IPS-20b (cell line): ENCODE data around the gene ABCC10.
"Not testable (repeated sequence)": the region's sequence is repeated elsewhere in the genome, so short reads cannot be mapped to it uniquely, and the experiment has no call there.

Source experiments
- H3K27ac ChIP-seq: one replicate; pipeline ENCODE4 v1.5.1; 2013; ENCODE audit warnings: low read length
- H3K27me3 ChIP-seq: 2 replicates; pipeline ENCODE4 v1.6.1; 2013; ENCODE audit warnings: mild to moderate bottlenecking, low read length, inconsistent platforms; ENCODE audit not compliant: insufficient read depth
- H3K36me3 ChIP-seq: 2 replicates; pipeline ENCODE4 v1.6.1; 2013; ENCODE audit warnings: low read depth, mild to moderate bottlenecking, inconsistent platforms, low read length, moderate library complexity; ENCODE audit not compliant: insufficient read depth
- H3K4me1 ChIP-seq: 2 replicates; pipeline ENCODE4 v1.6.1; 2013; ENCODE audit warnings: mild to moderate bottlenecking, control low read depth, inconsistent platforms, low read length, moderate library complexity; ENCODE audit not compliant: insufficient read depth
- H3K4me3 ChIP-seq: 2 replicates; pipeline ENCODE4 v1.5.1; 2013; ENCODE audit warnings: mild to moderate bottlenecking, low read length, inconsistent platforms
- H3K9ac ChIP-seq: 2 replicates; pipeline ENCODE4 v1.6.1; 2013; ENCODE audit warnings: low read depth, mild to moderate bottlenecking, inconsistent platforms, low read length, moderate library complexity
- H3K9me3 ChIP-seq: 2 replicates; pipeline ENCODE4 v1.6.1; 2013; ENCODE audit warnings: mild to moderate bottlenecking, low read depth, low read length, inconsistent platforms; ENCODE audit not compliant: insufficient read depth

ABCC10 gene

DNA sequence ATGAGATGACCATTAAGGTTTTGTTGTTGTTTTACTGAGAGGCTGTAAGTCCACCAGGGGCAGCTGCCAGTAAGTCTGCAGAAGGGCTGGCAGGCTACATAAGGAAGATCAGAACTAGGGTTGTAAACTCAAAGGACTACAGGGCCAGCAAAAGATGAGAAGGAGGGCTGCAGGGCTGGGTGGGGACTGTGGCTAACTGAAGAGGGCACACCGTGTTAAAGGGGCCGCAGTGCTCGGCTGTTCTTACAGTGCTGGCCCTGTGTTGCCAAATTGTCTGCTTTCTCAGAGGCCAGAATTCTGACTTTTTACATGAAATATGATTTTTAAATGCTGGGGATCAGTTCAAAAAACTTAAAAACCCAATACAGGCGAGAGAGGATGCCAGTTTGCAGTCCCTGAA lies 32.4 kb upstream of the ABCC10 start:
- H3K27ac ChIP-seq = no peak overlapping the region
- no peak overlapping the region for H3K9ac ChIP-seq
- no peaks in the 10 kb centered on the region for H3K36me3 ChIP-seq

DNA sequence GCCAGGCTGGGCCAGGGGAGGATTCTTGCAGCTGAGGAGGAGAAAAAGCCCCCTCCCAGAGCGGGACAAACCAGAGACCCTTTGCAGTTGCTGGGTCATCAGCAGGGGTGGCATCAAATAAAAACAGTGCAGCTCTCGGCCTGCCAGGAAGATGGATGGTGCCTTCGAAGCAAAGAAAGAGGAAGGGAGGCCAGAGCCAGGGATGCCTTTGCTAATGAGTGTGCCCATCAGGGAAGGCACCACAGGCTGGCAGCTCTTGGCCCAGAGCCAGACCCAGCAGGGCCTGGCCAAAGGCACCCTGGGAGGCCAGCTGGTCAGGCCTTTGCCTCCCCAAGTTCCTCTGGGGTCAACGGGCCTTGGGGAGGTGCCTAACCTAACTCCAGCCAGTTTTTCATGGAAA lies 31.6 kb upstream of the ABCC10 start:
- Histone ChIP-seq H3K27ac (no peak overlapping the region), H3K4me3 (no peak overlapping the region), H3K9ac (no peak overlapping the region), H3K36me3 (no peaks in the 10 kb centered on the region), H3K4me1 (no peaks in the 10 kb centered on the region), H3K27me3 (no peaks in the 10 kb centered on the region), H3K9me3 (no peaks in the 10 kb centered on the region)

More for the DNA sequence above, 32.4 kb upstream of the ABCC10 start:
- Histone ChIP-seq H3K9me3 (no peaks in the 10 kb centered on the region), H3K4me1 (no peaks in the 10 kb centered on the region), H3K4me3 (no peak overlapping the region), H3K27me3 (no peaks in the 10 kb centered on the region)

DNA sequence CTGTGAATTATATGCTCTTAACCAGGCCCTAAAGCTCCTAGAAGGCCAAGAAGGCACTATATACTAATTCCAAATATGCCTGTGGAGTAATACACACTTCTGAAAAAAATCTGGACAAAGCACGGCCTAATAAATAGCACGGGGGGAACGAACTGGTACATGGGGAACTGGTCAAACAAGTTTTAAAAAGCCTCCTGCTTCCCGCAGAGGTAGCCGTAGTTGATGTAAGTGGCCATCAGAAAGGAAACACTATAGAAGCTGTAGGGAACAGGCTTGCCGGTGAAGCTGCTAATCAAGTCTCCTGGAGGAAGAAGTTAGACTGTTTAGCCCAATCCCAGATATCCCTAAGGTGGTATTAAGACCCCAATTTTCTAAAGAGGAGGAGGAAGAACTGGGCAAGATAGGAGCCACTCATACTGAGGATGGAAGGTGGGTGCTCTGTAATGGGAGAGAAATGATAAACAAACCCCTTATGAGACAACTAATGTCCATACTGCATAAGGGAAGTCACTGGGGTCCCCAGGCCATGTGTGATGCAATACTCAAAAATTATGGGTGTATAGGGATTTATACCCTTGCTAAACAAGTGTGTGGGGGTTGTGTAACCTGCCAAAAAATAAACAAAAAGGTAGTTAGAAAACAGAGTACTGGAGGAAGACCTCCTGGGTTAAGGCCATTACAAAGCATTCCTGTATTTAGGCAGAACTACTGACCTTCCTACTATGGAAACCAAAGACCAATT lies 30.8 kb upstream of the ABCC10 start:
- H3K27me3 ChIP-seq = no peaks in the 10 kb centered on the region
- no peak overlapping the region for H3K4me3 ChIP-seq
- no peaks in the 10 kb centered on the region for H3K4me1 ChIP-seq
- H3K9ac ChIP-seq = no peak overlapping the region
- H3K27ac ChIP-seq = no peak overlapping the region
- no peaks in the 10 kb centered on the region for H3K9me3 ChIP-seq
- no peaks in the 10 kb centered on the region for H3K36me3 ChIP-seq

DNA sequence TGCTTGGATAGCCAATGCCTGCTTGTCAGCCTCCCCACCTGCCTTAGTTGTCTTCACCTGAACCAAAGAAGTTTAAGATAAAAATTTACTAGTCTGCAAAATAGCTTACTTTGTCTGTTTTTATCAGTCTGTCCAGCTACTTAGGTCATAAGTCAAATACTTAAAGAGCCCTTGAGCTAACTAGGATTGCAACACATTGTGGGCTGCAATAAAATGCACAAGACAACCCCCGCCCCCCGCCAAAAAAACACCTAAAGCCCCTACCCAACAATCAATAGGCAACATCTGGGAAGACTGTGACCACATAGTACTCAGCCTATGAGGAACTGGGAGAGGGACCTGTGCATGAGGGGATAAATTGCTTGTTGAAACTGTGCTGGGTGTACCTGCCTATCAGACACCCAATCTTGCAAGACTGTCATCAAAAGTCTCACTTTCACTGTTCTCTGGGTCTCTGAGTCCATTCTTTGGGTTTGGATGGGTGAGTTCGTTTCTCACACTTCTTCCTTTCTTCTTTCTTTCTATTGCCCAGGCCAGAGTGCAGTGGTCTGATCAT lies 27.3 kb upstream of the ABCC10 start:
- H3K9me3 ChIP-seq = no peaks in the 10 kb centered on the region
- no peaks in the 10 kb centered on the region for H3K36me3 ChIP-seq
- no peak overlapping the region for H3K4me3 ChIP-seq
- H3K9ac ChIP-seq = no peak overlapping the region
- H3K27ac ChIP-seq = no peak overlapping the region
- peaks cover 11% of the 10 kb centered on the region for H3K27me3 ChIP-seq
- H3K4me1 ChIP-seq = no peaks in the 10 kb centered on the region

DNA sequence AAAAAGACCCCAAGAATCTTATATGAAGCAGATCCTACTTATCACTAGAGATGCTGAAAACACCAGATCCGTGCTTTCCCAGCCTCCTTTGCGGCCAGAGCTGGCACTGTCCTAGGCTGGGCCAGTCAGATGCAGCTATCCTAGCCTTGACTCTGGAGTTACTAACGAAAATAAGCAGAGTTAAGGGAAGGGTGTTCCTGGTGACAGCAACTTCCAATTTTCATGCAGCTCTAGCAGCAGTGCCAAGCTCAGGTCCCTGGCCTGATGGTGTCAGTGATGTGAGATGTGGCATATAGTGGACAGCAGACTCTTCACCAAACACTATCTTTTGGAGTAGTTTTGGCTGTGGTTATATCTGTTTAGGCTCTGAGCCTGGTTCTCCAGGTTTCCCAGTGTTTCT lies 25.6 kb upstream of the ABCC10 start:
- H3K9ac ChIP-seq = no peak overlapping the region
- peaks cover 11% of the 10 kb centered on the region for H3K27me3 ChIP-seq
- H3K9me3 ChIP-seq = no peaks in the 10 kb centered on the region
- H3K4me3 ChIP-seq = no peak overlapping the region
- no peaks in the 10 kb centered on the region for H3K36me3 ChIP-seq
- no peak overlapping the region for H3K27ac ChIP-seq
- H3K4me1 ChIP-seq = no peaks in the 10 kb centered on the region

DNA sequence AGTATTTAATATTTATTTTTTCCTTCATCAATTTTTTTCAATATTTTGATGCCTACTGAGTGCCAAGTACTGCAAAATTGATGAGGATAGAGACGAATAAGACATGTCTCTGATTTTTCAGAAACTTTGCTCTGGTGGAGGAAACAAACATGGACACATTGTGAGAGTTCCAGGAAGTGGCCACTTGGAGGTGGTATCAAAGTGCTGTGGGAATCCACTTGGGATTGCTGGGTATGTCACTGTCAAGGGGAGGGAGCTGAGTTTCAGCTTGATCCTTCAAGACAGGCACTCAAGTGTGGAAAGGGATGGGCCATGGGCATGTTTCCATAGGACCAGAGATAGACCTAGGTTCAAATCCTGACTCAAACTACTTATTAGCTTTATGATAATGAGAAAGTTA lies 24.5 kb upstream of the ABCC10 start:
- Histone ChIP-seq H3K9me3 (no peaks in the 10 kb centered on the region), H3K36me3 (no peaks in the 10 kb centered on the region), H3K4me1 (no peaks in the 10 kb centered on the region), H3K27me3 (peaks cover 11% of the 10 kb centered on the region), H3K9ac (no peak overlapping the region), H3K27ac (no peak overlapping the region), H3K4me3 (no peak overlapping the region)

DNA sequence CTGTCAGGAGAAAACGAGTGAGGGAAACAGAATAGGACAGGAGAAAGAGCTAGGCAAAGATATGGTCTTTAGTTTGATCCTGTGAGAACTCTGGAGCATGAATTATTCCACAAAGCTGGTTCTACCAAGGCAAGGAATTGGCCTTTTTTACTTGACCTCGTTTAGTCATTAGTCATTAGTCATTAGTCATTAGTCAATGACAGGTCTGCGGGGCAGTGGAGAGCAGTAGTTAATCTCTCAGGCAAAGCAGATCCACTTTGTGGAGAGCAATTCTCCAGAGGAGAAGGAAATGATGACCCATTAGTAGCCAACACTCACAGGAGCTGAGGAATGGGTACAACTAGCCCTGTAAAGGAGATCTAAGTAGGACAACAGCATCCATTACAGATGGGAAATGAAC lies 22.0 kb upstream of the ABCC10 start:
- Histone ChIP-seq H3K9me3 (no peaks in the 10 kb centered on the region), H3K4me3 (no peak overlapping the region), H3K36me3 (no peaks in the 10 kb centered on the region), H3K9ac (no peak overlapping the region), H3K4me1 (no peaks in the 10 kb centered on the region), H3K27ac (no peak overlapping the region), H3K27me3 (peaks cover 11% of the 10 kb centered on the region)

DNA sequence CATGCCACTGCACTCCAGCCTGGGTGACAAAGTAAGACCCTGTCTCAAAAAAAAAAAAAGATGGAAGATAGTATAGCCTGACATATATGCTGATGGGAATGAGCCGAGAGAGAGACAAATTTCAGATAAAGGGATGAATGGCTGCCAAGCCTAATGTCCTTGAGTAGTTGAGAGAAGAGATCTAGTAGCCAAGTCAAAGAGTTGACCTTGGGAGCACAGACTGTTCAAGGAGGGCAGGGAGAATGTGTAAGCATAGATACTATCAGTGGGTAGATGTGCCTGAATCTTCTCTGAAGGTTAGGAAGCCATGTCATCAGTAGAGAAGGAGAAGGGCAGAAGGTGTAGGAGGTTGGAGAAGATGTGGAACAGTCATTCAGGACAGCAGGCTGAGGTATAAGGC lies 20.0 kb upstream of the ABCC10 start:
- H3K9ac ChIP-seq = no peak overlapping the region
- H3K9me3 ChIP-seq = no peaks in the 10 kb centered on the region
- H3K4me3 ChIP-seq = no peak overlapping the region
- H3K27me3 ChIP-seq = peaks cover 11% of the 10 kb centered on the region
- no peaks in the 10 kb centered on the region for H3K4me1 ChIP-seq
- H3K36me3 ChIP-seq = no peaks in the 10 kb centered on the region
- H3K27ac ChIP-seq = no peak overlapping the region

DNA sequence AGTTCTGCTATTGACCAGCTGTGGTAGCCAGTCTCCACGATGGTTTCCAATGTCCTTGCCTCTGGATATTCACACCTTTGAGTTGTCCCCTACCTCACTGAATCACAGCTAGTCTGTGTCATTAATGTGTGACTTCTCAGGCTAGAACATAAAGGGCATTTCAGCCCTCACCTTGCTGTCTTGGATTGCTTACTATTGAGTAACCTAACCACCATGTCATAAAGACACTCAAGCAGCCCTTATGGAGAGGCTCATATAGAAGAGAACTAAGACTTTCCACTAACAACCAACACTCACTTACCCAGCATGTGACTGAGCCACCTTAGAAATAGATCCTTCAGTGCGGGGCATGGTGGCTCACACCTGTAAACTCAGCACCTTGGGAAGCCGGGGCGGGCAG lies 19.1 kb upstream of the ABCC10 start:
- no peak overlapping the region for H3K9ac ChIP-seq
- peaks cover 11% of the 10 kb centered on the region for H3K27me3 ChIP-seq
- no peaks in the 10 kb centered on the region for H3K9me3 ChIP-seq
- H3K4me3 ChIP-seq = no peak overlapping the region
- no peak overlapping the region for H3K27ac ChIP-seq
- no peaks in the 10 kb centered on the region for H3K36me3 ChIP-seq
- no peaks in the 10 kb centered on the region for H3K4me1 ChIP-seq

DNA sequence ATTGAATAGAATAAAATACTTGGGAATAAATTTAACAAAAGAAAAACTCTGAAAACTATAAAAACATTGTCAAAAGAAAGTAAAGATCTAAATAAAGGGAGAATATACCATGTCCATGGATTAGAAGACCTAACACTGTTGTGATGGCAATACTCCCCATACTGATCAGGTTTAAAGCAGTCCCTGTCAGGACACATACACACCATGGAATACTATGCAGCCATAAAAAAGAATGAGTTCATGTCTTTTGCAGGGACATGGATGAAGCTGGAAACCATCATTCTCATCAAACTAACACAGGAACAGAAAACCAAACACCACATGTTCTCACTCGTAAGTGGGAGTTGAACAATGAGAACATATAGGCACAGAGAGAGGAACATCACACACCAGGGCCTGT lies 16.6 kb upstream of the ABCC10 start:
- not testable (repeated sequence) for H3K9ac ChIP-seq, H3K27me3 ChIP-seq, H3K4me3 ChIP-seq, H3K36me3 ChIP-seq, H3K9me3 ChIP-seq, H3K27ac ChIP-seq, H3K4me1 ChIP-seq

DNA sequence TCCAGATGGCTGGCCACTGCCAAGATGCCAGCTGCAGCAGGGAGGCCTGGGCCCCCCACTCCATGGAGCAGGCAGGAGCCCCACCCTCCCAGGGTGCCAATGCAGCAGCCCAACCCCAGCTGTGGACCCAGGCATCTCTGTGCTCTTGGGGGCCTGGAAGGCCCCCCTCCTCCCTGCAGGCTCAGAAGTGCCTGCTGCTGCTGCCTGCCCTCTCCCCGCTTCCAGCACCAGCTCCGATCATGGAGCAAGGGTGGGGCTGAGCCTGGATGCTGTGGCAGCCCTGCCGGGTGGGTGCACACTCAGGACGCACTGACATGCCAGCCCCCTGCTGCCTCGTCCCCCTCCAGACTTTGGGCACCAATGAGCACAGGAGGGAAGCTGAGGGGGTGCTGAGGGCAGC lies 14.8 kb upstream of the ABCC10 start:
- Histone ChIP-seq H3K4me1 (no peaks in the 10 kb centered on the region), H3K36me3 (no peaks in the 10 kb centered on the region), H3K27me3 (peaks cover 4% of the 10 kb centered on the region), H3K9me3 (no peaks in the 10 kb centered on the region), H3K4me3 (no peak overlapping the region), H3K9ac (no peak overlapping the region), H3K27ac (no peak overlapping the region)

DNA sequence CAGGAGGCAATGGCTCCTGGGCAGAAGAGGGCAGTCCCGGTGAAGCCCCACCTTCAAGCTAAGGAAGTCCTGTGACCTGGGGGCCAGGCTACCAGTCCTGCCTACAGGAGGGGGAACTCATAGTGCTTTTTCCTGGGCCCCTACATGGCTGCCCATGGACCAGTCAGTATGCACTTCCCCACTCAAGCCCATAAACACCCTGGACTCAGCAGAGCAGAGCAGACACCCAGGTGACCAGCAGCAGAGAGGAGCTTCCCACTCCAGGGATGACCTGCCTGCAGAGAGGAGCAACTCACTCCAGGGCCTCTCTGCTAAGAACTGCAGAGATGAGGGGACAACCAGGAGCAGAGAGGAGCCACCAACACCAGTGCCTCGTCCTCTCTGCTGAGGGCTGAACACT lies 14.3 kb upstream of the ABCC10 start:
- H3K4me1 ChIP-seq = no peaks in the 10 kb centered on the region
- H3K27me3 ChIP-seq = peaks cover 9% of the 10 kb centered on the region
- H3K27ac ChIP-seq = no peak overlapping the region
- H3K36me3 ChIP-seq = no peaks in the 10 kb centered on the region
- H3K4me3 ChIP-seq = no peak overlapping the region
- H3K9ac ChIP-seq = no peak overlapping the region
- H3K9me3 ChIP-seq = no peaks in the 10 kb centered on the region
